ENCODE data around the gene ACTR1A.

GRCh38 chr10:102451105-102451969 lies 51.2 kb downstream of the ACTR1A start, which contains the start of gene C10orf95:
- no peak for TF ChIP-seq CTCF (optimal IDR thresholded peaks at IDR 0.05 in 1 of 3, IDR thresholded peaks at IDR 0.05 in 1 of 3, conservative IDR thresholded peaks at IDR 0.05 in 1 of 3; ENCODE audit: extremely low read depth in 1 of 3, insufficient read depth in 2 of 3, low read length in 3 of 3)
- no peak for TF ChIP-seq EZH2 (IDR thresholded peaks at IDR 0.05; ENCODE audit: low read length)

All from keratinocyte (primary cell).